NCI-H510A treated with DMSO at 0.1 percent for 48 hours (cell line): ENCODE results near the gene DNASE1L1.
A peak's percentile ranks its signal among the peaks of the same experiment; 100 is the strongest.

Source experiments
- DNase-seq: peaks from one replicate; lab custom pipeline; 2025; lab: John Stamatoyannopoulos, UW

Gene DNASE1L1

GRCh38 chrX:154382483-154383069 is 26.5 kb downstream of the DNASE1L1 start:
- no peak for DNase-seq

DNA sequence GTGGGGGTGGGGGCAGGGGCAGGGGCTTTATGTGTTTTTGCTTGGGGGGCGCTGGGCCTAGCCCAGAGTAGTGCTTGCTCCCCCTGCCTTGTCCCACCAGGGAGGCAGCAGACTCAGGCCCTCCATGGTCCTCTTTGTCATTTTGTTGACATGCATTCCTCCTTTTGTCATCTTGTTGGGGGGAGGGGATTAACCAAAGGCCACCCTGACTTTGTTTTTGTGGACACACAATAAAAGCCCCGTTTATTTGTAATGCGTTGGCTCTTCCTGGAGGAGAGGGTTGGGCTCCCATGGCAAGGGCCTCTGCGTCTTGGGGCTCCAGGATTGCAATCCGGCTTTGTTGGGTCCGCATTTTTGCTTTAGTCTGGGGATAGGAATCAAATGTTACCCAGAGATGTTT is 27.8 kb downstream of the DNASE1L1 start:
- DNase-seq, result no peak

DNA sequence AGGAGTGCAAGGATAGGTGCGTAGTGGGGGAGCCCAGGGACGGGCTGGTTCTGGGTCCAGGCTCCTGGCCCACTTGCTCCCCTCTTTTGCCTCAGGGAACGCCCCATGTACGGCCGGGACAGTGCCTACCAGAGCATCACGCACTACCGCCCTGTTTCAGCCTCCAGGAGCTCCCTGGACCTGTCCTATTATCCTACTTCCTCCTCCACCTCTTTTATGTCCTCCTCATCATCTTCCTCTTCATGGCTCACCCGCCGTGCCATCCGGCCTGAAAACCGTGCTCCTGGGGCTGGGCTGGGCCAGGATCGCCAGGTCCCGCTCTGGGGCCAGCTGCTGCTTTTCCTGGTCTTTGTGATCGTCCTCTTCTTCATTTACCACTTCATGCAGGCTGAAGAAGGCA is 28.3 kb downstream of the DNASE1L1 start:
- DNase-seq, result no peak

GRCh38 chrX:154380153-154380552 is 28.9 kb downstream of the DNASE1L1 start:
- DNase-seq, result no peak

DNA sequence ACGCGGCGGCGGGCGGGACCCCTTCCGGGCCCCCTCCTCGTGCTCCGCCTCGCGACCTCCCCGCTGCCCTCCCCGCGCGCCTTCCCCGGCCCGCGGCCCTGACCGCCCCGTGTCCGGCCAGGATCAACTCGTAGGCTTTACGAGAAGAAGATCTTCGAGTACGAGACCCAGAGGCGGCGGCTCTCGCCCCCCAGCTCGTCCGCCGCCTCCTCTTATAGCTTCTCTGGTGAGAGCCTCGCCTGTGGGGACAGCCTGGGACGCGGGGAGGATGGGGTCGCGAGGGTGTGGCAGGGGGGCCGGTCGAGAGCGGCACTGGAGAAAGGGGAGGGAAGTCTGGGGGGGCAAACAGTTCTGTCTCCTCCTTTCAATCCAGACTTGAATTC is 29.5 kb downstream of the DNASE1L1 start:
- DNase-seq, result no peak

- peak; percentile 99 for DNase-seq
These were observed 30.1 kb downstream of the DNASE1L1 start, which contains the start of gene EMD for GRCh38 chrX:154378799-154379568. Gene EMD, plus strand, starts transcription at chrX:154379295. Its CDS starts 190 bp downstream, at chrX:154379485.

- DNase-seq, result no peak
These were observed 30.8 kb downstream of the DNASE1L1 start for GRCh38 chrX:154378059-154378798.

DNA sequence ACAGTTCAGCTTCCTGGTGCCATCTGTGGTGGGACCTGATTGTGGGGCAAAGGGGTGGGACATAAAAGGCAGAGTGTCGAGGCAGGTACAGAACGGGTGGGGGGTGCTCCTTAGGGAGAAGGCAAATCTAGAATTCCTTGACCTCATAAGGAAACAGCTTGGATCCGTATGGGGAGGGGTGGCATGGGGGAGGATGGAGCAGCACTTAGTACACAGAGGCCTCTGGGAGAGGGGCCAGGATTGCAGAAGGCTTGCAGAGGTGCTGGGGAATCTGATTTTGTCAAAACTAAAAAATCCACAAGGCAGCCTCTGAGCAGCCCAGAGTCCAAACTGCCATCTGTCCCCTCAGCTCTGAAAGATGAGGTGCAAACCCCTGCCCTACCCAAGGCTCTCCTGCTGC is 32.3 kb downstream of the DNASE1L1 start:
- DNase-seq, result no peak

- no peak for DNase-seq
These were observed 33.9 kb downstream of the DNASE1L1 start for GRCh38 chrX:154375156-154375504.

DNA sequence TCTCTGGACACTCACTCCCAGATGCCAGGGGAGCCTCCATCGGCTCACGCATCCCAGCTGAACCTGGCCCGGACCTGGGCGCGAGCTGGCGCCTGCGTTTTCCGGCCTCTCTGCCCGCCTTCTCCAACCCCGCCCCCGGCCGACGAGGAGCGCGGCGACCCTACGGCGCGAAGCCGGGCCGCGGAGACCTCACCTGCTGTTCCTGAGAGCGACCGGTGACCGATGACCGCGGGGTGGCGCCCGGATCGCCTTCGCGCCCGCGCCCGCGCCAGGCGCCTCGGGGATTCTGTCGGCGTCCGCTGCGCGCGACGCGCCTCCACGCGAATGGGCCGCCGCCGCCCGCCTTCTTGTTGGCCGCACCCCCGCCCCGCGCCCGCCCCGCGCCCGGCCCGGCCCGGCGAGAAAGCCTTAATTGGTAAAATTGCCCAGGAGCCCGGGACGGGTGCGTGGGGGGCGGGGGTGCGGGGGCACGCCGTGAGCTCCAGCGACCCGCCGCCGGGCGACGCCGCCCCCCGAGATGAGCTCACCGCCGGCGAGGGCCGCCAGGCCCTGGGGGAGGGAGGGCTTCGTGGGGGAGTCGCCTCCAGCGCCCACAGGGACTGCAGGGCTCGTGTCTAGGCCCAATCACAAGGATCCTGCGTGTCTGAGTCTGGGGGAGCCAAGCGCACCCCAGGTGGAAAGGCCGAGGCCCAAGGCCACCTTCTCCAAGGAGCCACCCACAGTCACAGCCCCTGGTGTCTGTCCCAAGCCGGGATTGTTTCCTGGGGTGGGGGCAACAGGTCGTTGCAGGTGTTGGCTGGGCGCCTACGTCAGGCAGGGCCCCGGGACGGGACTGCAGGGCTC is 34.5 kb downstream of the DNASE1L1 start, which contains the start of gene FLNA:
TSS of gene FLNA (minus strand) at position 322 of the 843 bp plus-strand sequence. CDS start 3,389 bp downstream, outside the sequence.
- DNase-seq, result peak; percentile 33

DNA sequence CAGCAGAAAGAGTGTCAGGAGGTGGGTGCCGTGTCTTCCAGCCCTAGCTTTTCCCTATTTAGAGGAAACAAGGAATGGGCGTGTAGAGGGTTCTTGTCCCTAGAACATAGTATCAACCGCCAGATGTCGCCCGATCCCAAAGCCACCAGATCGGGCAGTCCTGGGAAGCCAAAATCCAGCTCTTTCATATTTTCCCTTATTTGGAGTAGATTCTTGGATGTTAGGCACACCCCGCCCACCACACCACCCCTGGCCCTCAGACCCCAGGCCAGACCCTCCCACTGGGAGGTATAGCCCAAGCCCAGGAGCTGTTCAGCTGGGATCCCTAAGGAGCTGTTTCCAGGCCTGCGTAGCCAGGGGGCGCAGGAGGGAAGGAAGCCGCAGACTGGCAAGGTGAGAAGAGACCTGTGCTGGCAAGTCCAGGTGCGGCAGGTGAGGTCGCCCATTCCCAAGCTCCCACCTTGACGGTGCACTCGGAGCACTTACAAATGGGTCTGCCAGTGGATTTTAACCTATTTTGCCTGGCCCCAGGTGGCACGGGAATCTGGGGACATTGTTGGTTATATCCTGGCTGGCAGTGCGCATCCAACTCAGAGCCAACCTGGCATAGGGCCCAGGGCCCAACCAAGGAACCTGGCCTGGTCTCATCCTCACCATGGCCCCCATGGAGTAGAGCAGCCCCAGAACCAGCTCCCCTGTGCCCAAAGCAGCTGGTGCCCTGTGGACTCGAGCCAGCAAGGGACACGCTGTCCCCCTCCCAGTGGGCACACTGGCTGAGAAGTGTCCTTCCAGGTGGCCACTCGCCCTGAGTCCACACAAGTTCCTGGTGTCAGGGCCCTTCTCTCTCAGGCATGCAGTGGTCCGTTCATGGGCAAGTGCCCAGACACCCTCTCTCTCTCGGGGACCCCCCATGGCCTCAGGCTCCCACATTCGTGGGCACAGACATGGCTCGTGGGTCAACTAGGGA is 35.4 kb downstream of the DNASE1L1 start:
- DNase-seq, result peak; percentile 55

DNA sequence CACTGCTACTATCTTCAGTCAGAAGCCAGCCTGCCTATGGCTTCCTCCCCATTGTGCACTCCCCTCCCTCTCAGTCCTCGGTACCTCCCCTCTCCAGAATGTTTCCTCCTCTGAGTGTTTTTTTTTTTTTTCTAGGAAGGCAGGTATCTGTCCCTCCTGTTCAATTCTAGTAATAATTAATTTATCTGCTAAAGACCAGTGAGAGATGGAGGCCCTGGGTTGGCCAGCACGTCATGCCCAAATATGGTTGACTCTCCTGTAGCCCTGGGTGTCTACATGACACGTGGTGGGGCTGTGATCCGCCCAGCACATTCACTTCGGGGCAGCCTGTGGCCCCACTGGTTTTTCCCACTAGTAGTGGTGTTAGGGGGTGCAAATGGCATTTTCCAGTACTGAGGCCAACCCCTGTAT is 36.4 kb downstream of the DNASE1L1 start:
- no peak for DNase-seq

DNA sequence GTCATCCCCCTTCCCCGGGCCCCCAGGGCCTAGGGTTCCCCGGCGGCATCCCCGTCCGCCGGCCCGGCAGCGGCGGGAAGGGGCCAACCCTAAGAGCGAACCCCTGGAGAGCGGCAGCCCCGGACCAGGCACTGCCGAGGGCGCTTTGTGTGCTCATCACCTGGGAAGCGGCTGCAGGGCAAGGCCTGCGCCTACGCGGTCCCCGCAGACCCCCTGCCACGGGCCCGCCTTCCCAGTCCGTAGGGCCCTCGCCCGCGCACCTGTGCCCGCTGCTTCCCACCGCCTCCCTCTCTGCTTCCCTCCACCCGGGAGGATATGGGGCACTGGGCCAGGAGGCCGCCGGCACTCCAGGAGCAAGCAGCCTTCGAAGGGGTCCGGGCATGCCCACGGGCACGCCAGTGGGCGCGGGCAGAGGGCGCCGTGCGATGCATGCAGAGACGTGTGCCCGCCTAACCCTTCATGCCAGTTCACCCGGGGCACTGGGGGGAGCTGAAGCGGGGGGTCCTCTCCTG is 37.2 kb downstream of the DNASE1L1 start:
- DNase-seq, result no peak

DNA sequence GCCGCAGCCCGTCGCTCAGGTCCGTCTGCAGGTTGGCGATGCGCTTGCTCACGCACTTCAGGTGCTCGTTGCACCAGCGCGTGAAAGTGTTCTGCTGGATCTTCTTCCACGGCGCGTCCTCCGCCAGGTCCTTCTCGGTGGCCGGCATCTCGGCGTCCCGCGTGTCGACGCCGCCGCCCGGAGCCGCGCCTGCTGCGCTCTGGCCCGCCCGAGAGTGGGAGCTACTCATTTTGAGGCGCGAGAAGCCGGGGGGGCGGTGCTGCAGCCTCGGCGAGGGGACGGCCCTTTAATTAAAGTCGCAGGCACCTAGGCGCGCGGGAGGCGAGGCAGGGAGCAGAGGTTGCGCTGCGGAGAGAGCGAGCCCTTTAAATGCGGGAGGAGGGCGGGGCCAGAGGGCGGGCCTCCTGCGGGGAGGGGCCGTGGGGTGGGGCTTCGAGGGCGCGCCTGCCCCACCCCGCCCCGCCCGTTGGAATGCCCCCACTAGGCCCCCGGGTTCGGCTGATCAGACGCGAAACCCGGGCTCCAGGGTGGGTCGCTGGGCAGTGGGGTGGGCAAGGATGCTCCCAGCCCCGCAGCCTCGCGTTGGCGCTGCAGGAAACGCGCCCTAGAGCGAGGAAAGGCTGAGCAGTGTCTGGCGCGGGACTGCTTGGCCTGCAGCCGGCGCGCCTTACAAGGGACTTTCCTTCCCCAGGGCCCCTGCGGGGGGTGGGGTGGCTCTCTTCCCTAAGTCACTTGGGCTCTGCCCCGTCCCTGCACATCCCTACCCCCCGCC is 37.9 kb downstream of the DNASE1L1 start:
- peak; percentile 80 for DNase-seq

DNA sequence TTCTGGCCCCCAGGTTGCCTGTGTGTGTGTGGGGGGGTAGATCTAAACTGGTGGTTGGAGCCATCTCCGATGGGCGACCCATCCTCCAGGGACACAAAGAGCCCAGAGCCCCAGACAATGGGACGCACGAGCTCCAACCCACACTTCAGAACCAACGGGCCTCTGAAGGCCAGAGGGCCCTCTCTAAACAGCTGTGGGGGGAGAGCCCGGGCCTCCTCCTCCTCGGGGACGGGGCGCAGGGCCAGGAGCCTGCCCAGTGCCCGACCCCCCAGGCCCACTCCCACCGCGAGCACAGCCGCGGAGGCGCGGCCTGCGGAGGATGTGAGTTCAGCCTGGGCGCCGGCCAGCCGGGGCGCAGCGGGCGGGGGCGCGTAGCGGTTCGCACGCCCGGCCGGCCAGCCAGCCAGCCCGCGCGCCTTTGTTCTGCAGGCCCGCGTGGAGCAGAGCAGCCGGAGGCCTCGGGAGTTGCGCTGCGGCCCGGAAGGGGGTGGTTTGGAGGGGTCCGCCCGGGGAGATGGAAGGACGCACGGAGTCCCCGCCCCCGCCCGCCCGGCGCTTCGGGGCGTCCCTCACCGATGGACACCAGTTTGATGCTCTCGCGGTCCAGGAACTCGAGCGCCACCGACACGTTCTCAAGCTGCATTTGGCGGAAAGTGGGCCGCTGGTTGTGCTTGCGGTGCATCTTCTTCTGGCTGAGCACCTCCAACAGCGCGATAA is 38.6 kb downstream of the DNASE1L1 start:
- no peak for DNase-seq

GRCh38 chrX:154369449-154370299 is 39.4 kb downstream of the DNASE1L1 start:
- DNase-seq, result peak; percentile 41

DNA sequence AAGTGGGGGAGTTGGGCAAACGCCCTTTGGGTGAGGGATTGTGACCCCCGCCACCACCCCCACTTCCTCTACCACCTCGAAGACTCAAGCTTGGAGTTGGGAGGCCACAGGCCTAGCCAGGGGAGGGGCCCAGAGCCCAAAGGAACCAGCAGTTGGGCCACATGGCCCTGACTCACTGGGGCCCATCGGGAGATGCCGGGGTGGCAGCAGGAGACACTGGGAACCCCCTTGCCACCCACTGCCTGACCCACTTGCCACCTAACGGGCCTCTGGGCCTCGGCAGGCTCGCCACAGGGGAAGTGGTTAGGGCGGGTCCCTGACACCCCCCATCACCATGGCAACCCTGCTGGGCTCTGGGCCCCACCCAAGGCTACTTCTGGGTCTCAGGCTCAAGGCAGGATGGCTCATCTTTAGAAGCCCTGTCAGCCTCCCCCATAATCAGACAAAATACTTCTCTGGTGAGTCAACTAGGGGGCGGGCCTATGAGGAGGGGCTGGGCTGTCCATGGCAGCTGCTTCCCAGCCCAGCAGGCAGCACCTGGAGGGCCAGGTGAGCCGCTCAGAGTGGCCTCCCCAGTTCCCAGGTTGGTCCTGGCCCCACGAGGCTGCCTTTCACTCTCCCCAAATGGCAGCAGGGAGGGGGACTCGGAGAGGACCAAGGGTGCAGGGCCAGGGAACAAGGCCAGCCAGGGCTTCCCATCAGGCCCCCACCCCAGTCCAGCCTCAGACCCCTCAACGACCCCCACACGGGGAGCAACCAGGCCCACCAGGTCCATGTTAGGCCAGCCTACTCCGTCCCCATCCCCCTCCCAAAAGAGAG is 40.2 kb downstream of the DNASE1L1 start:
- peak; percentile 24 for DNase-seq
